Measurements from ENCODE around the gene MRPS24. TPM values are rescaled to one million over a fixed set of nuclear protein-coding genes. Genes with fewer than 3 reads are reported as not detected.

The MRPS24 gene
- total RNA-seq, 4 donors from 2014 or later, result 62.0 to 94.4 (median 75.4) TPM

DNA sequence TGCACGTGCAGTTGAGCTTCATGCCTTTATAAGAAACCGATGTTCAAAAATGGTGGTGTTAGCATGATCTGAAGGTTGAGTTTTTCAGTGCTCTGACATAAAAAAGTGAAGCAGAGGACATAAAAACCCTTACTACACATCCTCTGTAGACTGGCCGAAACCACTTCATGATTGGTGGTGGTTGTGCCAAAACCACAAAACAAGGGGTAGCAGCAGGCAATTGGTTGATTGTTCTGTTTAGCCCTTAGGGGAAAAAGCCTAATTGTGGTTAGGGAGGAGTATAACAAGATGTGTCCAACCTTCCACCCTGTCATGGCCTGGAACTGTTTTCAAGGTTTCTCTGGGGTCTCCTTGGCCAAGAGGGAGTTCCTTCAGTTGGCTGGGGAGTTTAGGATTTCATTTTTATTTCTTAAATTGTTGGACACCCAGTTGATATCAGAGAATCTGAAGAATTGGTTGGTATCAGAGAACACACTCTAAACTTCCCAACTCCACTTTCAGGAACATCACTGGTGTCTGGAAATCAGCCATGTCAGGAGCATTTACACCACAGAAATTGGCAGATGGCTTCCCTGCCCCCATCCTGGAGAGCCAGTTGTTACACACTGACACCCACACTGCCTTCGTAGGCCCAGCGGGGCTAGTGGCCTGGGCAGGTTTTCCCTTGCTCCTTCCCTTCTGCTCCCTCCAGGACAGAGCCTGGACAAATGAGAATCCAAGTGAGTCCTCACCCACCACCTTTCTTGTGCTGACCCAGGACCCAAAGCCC, 18.8 kb downstream of the MRPS24 start:
- TF ChIP-seq, protein P1, sequence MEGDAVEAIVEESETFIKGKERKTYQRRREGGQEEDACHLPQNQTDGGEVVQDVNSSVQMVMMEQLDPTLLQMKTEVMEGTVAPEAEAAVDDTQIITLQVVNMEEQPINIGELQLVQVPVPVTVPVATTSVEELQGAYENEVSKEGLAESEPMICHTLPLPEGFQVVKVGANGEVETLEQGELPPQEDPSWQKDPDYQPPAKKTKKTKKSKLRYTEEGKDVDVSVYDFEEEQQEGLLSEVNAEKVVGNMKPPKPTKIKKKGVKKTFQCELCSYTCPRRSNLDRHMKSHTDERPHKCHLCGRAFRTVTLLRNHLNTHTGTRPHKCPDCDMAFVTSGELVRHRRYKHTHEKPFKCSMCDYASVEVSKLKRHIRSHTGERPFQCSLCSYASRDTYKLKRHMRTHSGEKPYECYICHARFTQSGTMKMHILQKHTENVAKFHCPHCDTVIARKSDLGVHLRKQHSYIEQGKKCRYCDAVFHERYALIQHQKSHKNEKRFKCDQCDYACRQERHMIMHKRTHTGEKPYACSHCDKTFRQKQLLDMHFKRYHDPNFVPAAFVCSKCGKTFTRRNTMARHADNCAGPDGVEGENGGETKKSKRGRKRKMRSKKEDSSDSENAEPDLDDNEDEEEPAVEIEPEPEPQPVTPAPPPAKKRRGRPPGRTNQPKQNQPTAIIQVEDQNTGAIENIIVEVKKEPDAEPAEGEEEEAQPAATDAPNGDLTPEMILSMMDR (IDR thresholded peaks at IDR 0.05; ENCODE audit: low read depth), result no peak

DNA sequence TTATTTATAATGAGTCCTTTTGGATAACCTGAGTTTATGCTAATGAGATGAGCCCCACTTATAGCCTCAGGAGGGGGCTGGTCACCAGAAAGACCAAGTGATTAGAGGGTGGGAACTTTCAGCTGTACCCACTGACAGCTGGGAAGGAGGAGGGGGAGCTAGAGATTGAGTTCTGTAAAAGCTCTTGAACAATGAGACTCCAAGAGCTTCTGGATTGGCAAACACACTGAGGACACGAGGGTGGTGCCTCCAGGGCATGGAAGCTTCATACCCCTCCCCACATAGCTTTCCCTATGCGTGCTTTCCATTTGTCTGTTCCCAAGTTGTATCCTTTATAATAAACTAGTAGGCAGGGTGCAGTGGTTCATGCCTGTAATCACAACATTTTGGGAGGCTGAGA, 20.3 kb downstream of the MRPS24 start:
- TF ChIP-seq, protein P1 (IDR thresholded peaks at IDR 0.05; ENCODE audit: low read depth), result no peak

DNA sequence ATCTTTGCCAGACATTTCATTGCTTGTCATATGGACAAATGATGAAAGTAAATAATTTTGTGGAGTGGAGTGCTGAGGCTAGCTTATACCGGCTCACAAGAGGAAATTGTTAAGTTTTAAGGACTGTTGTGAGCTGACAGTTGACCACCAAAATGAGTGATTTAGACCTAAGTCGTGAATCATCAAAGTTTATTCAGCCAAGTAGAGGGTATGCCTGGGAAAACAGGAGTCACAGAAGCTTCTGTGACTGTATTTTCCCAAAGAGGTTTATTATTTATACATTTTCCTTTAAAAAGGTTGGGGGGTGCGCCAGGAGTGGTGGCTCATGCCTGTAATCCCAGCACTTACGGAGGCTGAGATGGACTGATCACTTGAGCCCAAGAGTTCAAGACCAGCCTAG, 21.8 kb downstream of the MRPS24 start:
- TF ChIP-seq, protein P1 (IDR thresholded peaks at IDR 0.05; ENCODE audit: low read depth), result no peak

DNA sequence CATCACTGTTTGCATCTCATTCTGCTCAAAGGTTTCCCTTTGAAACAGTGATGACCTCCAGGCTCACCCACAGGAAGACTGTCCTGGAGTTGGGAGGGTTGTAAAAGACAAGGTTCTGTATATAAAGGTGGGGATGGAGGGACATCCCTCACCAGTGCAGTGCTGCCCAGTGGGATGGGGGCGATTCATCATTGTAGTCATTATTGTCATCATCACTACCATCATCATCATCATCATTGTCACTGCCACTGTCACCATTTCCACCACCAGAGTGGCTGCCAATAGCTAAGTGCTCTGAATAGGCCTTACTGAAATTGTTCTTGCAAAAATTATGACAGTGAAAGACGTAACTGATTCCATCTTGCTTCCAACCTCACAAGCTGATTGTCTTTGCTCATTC, 24.7 kb downstream of the MRPS24 start:
- TF ChIP-seq, protein P1 (IDR thresholded peaks at IDR 0.05; ENCODE audit: low read depth), result no peak

DNA sequence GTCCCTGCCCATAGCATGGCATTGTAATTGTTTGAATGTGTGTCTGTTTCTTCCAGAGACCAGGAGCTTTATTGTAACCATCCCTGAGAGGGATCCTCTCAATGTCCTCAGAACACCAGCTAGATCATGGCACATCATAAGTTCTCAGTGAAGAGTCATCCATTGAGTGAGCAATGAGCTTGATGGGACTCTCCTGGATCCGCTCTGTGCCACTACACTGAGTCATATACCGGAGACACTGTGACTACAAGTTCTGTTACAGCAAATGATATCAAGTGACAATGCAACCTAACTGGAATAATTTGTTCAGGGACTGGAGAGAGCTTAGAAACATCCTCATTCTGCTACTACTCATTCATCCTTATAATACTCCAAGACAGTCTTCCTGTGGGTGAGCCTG, 25.1 kb downstream of the MRPS24 start:
- TF ChIP-seq, protein P1 (IDR thresholded peaks at IDR 0.05; ENCODE audit: low read depth), result no peak

DNA sequence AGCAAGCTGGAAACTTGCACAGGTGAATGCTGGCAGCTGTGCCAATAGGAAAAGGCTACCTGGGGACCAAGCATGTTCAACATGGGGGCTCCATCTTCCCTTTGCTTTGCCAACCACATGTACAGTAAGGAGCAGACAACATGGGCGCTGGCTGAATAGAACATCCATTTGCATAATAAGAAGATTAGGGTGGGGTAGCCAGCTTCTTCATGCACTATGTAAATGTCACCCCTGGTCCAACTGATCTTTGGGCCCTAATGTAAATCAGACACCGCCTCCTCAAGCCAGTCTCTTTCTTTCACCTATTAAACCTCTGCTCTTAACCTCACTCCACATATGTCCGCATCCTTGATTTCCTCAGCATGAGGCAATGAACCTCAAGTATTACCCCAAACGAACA, 26.0 kb downstream of the MRPS24 start:
- TF ChIP-seq, protein P1 (IDR thresholded peaks at IDR 0.05; ENCODE audit: low read depth), result no peak

DNA sequence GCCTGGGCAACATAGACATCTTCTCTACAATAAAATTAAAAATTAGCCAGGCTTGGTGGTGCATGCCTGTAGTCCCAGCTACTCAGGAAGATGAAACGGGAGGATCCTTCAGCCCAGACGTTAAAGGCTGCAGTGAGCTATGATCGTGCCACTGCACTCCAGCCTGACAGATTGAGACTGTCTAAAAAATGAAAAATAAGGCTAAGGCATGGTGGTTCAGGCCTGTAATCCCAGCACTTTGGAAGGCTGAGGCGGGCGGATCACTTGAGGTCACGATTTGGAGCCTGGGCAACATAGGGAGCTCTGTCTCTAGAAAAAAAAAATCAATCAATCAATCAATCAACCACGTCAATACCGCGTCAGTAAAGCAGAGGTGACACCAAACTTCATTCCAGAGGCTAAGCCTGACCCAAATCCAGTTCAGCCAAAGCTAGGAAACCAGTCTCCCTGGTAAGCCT, 31.1 kb downstream of the MRPS24 start:
- TF ChIP-seq, protein P1 (IDR thresholded peaks at IDR 0.05; ENCODE audit: low read depth), result no peak
